Glomerular endothelial cell (primary cell): ENCODE results near the gene CXXC5. TPM values are rescaled to one million over a fixed set of nuclear protein-coding genes. Genes with fewer than 3 reads are reported as not detected.
"Not testable (repeated sequence)": the region's sequence is repeated elsewhere in the genome, so short reads cannot be mapped to it uniquely, and the experiment has no call there.

Source experiments
- DNase-seq: peaks from one replicate; pipeline ENCODE4 v3.0.0-alpha.2; 2011; ENCODE audit warnings: low read depth, low spot score; ENCODE audit errors: extremely low read depth
- total RNA-seq: library from RNA; depleted of rRNA; stranded (reverse); fragments of >200 nt; gene quantifications from 2 replicates; pipeline ENCODE4 v1.2.3, GENCODE V29; 2015

The CXXC5 gene
- total RNA-seq, 1 donor from 2014 or later, result 20.8 TPM

- DNase-seq, result no peak
Measured at GRCh38 chr5:139708434-139708861, 60.3 kb downstream of the CXXC5 start.

DNA sequence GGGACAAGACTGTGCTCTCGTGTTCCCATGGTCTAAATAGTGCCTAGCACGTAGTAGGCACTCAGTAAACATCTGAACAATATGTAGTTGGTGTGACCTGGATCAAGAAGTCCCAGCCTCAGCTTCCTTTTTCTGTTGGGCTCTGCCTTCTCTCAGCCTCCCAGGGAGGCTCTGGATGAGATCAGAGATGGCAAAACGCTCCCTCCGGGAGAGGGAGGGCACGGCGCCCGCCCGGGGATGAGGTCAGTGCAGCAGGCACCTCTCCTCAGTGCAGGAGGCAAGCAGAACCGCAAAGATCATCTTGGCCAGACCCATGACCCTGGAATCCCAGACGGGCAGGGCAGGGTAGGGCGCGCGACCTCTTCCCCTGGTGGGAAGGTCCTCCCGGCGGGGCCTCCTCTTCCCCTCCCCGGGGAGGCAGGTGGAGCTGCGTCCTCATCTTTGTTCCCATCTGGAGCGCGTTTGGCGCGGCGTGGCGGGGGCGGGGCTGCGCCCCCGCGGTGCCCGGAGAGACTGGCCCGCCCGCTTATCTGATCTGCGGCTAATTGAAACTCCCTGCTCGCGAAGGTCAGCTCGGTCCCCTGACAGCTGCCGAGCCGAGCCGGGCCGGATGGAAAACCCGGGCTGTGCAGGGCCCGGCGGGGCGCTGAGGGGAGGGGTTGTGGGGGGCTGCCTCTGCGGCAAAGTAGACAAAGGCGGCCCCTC, 60.9 kb downstream of the CXXC5 start:
- no peak for DNase-seq

DNA sequence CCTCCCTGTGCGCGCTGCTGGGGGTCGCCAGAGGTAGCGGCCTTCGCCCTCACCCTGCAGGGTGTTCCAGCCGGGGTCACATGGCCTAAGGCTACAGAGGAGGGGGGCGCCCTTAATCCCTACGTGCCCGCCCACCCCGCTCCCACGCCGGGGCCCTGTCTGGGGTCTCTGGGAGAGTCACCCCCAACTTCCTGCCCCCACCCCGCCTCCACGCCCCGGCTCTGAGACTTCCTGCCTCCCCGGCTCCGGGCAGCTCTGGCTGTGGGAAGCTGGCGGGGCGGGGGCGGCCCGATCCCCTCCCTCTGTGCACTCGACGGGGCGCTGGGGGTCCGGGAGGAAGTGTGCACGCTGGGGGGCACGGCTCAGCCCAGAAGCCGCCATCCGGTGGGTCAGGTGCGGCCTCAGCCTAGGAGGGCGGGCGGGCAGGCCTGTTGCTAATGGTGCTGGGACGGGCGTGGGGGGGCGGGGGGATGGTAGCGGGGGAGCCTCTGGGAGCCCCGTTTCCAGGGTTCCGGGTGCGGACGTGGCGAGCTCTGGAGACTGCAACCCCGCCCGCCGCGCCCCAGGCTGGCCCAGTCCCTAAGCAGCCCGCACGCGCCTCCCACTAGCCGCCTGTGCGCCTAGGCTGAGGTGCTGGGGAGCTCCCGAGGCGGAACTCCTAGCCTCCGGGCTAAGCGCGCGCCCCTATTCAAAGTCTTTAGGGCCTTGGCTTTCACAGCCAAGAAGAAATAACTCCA, 61.6 kb downstream of the CXXC5 start:
- no peak for DNase-seq

GRCh38 chr5:139710319-139711066, 62.3 kb downstream of the CXXC5 start:
- no peak for DNase-seq

GRCh38 chr5:139711067-139711905, 63.1 kb downstream of the CXXC5 start:
- DNase-seq, result no peak

DNA sequence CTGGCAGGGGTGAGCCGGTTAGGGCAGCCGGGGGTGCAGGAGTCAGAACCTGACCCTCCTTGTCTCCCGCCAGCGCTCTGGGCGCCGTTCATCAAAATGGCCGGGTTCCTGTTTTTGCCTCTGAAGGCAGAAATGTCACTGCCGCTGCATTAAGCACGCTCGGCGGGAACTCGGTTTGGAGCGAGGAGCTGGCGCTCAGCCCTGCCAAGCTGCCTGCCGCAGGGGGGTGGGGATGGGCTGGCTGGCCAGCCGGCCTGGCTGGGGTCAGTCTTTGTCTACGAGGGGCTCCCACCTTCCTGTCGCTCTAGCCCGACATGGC, 63.7 kb downstream of the CXXC5 start:
- DNase-seq, result no peak

GRCh38 chr5:139712412-139712811, 64.3 kb downstream of the CXXC5 start:
- DNase-seq, result no peak

DNA sequence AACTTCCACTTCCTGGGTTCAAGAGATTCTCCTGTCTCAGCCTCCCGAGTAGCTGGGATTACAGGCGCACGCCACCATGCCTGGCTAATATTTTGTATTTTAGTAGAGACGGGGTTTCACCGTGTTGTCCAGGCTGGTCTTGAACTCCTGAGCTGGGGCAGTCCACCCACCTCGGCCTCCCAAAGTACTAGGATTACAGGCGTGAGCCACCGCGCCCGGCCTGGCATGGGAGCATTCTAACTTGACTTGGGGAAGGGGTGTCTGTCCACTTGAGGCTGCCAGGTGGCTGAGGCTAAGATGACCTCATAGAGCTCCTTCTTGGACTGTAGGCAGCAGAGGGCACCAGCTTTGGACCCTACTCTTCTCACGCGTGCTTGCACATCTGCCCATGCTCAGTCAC, 65.7 kb downstream of the CXXC5 start:
- DNase-seq, result not testable (repeated sequence)

- no peak for DNase-seq
Measured at GRCh38 chr5:139717221-139717620, 69.1 kb downstream of the CXXC5 start.

DNA sequence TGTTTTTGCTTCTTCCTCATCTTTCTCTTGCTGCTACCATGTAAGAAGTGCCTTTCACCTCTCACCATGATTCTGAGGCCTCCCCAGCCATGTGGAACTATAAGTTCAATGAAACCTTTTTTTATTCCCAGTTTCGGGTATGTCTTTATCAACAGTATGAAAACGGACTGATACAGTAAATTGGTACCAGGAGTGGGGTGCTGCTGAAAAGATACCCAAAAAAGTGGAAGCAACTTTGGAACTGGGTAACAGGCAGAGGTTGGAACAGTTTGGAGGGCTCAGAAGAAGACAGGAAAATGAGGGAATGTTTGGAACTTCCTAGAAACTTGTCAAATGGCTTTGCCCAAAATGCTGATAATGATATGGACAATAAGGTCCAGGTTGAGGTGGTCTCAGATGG, 70.3 kb downstream of the CXXC5 start:
- DNase-seq, result not testable (repeated sequence)

- not testable (repeated sequence) for DNase-seq
Measured at GRCh38 chr5:139719970-139720369, 71.8 kb downstream of the CXXC5 start.

DNA sequence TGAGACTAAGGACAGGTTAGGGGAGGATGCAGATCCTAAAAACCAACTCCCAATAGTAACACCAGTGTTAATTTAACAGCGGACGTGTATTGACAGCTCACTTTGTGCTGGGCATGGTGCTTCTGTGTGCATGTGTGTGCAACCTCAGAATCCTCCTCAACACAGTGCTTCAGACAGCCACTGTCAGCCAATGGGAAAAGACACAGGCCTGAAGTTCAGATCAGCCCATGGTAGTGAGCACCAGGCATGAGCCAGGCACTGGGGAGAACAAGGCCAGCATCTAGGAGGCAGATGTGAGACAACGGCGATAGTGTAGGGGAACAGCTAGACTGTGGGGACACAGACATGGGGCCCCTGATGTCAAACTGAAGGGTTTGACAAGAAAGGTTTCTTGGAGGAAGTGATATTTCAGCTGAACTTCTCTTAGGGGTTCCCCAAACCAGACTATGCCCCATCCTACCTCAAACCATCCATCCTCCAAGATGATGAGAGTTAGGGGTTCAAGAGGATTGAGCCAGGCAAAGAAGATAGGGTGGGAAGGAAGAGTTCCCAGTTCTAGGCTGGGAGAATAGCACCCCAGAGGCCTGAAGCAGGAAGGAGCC, 75.9 kb downstream of the CXXC5 start:
- DNase-seq, result no peak

GRCh38 chr5:139725073-139725830, 77.1 kb downstream of the CXXC5 start:
- no peak for DNase-seq

DNA sequence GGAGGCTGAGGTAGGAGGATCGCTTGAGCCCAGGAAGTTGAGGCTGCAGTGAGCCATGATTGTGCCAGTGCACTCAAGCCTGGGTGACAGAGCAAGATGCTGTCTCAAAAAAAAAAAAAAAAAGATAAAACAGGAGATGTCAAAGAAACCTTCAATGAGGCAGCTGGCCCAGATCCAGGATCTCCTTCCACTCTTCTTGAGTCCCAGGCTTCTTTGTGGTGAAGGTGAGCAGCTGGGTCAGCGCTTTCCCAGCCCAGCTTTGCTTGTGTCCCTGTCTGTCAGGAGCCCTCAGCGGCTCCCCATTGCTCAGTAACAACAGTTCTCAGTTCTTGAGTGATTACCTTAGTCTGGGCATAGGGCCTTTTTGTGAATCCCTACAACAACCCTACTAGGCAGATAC, 78.1 kb downstream of the CXXC5 start:
- no peak for DNase-seq

- not testable (repeated sequence) for DNase-seq
Measured at GRCh38 chr5:139727615-139728014, 79.5 kb downstream of the CXXC5 start.

- no peak for DNase-seq
Measured at GRCh38 chr5:139731281-139731680, 83.1 kb downstream of the CXXC5 start.

DNA sequence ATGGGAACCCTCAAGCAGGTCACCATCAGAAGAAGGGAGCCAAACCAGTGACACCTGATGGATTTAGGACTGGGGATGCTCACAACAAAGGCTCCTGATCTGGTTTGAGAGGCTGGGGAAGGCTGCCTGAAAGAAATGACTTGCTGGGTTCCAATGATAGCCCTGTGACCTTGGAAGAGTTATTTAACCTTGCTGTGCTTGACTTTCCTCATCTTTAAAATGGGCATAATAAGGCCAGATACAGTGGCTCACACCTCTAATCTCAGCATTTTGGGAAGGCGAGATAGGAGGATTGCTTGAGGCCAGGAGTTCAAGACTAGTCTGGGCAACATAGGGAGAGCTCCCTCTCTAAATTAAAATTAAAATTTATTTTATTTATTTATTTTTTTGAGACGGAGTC, 83.9 kb downstream of the CXXC5 start:
- no peak for DNase-seq

DNA sequence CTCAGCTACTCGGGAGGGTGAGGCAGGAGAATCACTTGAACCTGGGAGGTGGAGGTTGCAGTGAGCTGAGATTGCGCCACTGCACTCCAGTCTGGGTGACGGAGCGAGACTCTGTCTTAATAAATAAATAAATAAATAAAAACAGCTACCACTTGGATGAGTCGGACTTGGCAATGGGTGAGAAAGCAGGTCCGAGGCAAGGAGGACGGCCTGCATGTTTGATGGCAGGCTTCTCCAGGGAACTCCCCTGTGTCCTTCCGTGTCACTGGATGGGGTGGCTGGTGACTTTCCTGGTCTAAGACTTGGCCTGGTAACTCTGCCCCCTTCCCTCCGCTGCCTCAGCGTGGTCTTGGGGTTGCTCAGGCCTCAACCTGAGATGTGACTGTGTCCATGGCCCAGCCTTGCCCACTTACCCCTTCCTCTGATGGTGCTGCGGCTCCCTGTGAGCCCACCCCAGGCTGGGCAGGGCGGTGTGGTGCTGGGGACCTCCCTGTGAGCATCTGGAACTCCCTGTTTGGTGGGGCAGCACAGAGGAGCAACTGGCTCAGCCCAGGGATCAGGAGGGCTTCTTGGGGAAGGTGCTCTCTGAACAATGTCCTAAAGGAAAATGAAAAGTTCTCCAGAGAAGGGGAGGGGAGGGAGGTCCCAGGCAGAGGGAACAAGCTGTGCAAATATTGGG, 85.0 kb downstream of the CXXC5 start:
- no peak for DNase-seq
